GM19035 (cell line): ENCODE data around the gene ALKBH8.
"Not testable (repeated sequence)": the region's sequence is repeated elsewhere in the genome, so short reads cannot be mapped to it uniquely, and the experiment has no call there.

Source experiments
- ATAC-seq: cut with Tn5 transposase; IDR thresholded peaks from one replicate; pipeline ENCODE4 v1.9.1; 2021; ENCODE audit not compliant: unreplicated experiment

Gene ALKBH8

DNA sequence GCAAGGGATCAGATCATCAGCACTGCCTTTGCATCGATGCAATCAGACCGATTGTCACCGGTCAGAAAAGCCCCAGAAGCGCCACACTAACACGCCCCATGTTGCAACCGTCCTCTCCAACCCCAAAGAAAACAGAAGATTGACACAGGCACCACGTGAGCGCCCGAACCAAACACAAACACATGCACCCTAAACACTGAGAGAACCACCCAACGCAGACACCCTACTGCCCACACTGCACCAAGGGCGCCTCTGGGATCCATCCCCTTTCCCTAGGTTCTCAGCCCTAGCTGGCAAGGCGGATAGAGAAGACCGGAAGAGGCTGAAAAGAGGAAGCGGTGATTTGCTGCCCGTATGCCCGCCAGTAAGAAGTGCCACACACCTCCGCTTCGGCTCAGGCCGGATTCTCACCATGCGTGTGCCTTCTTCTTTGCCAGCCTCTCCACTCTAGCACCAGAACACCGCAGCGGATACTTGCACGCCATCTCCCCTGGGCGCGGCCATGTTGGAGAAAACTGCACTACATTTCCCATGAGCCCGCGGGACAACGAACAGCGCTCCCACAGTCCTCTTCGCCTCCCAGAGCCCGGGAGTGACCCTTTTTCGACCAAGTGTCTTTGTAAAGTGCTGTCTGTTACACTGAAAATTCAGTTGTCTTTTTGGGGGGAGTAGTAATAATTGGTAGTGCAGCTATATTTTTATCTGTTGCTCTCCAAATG, at the start of gene ALKBH8:
Gene ALKBH8, minus strand, starts transcription at position 517 of the 719 bp plus-strand sequence. CDS start 4,842 bp downstream, outside the sequence.
- ATAC-seq: peak; percentile 79

DNA sequence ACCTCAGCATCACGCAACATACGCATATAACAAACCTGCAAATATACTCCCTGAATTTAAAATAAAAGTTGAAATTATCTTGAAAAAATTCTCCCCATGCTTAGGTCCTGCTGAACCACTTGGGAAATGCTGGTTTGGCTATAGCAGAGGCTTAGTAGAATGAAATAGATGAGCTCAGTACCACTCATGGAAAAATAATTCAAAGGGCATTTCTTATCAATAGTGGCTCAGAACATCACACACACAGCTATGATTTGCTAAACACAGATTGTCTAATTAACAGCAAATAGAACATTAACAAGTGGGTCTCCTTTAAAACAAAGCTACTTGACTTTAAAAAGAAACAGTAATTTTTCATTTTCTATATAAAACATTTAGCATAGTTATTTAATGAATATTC, 46.9 kb upstream of the ALKBH8 start:
- ATAC-seq: no peak

DNA sequence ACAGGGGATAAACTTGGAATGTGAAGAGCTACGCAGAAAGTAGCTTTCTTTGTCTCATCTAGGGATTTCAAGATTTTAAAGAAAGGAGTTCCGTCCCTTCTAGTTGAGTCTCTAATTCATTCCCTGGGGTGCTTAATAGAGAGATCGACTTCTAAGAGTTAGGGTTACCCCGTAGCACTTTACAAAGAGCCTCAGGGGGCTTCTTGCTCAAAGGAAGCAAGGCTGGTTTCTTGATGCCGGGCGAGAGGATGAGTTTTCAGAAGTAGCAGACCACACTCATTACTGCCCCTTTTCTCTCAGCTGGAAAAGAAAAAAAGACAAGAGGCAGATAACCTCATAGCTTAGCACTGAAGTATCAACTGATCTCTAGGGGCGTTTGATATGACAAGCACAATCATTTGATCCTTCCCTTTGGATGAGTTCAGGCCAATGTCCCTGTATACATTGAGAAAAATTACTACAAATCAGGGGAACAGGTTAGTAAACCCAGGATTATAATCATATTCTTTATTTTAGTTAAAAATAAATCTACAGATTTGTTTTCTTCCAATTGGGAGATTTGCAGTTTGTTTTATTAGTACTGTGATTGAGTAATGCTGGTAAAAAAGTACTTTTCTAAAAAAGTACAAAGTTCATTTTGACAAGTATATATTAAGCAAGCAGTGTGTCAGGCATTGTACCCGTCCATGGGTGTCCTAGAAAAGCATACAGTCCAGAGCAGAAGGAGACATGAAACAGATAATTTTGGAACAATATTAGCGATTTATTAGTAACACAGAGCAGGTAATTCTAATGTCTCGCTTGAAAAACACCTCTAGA, 44.1 kb upstream of the ALKBH8 start:
- ATAC-seq: no peak

DNA sequence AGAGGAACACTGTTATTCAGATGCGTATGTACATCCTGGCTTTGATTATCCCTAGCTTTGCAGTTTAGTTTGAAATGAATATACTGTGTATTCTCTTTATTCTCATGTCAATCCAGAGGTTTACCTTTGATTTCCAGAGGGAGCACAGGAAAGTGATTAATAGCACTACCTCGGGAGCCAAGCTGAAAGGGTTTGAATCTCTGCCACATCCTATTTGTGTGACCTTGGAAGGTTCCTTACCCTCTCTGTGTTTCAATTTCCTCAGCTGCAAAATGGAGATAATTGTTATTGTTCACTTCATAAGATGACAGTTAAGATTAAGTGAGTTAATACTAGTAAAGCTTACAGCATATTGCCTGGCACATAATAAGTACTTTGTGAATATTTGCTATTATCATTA, 43.3 kb upstream of the ALKBH8 start:
- no peak for ATAC-seq

GRCh38 chr11:107606141-107606540, 40.6 kb upstream of the ALKBH8 start:
- no peak for ATAC-seq

GRCh38 chr11:107605061-107606006, 39.8 kb upstream of the ALKBH8 start:
- no peak for ATAC-seq

DNA sequence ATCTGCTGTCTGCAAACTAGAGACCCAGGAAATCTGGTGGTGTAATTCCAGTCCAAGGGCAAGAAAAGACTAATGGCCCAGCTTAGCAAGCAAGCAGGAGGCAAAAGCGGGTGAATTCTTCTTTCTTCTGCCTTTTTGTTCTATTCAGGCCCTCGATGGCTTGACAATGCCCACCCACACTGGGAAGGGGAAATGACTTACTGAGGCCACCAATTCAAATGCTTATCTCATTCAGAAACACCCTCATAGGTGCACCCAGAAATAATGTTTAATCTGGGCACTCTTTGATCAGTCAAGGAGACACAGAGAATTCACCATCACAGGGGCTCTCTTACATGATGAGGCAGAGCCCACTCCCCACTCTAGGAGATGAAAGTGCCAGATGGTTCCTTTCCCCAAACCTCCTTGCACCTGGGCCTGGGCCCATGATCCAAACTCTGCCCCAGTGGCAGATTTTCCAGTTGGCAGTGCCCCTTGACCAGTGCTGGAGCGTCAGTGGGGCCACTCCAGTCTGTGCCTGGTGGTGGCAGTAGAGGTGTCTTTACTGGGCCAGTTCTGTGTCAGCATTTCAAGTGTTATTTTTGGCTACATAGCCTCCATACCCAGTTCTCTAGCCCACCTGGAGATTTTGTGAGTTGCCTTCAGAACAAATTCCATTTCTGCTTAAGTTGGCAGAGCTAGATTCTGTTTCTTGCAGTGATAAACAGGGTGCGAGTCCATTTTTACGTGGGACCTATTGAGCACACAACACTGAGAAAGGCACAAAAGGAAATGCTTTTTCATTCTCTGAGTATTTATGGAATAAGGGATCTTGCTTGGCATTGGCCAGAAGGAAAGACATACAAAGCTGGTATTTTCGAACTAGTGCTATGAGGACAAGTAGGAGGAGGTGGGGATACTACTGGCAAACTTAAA, 32.9 kb upstream of the ALKBH8 start:
- ATAC-seq: no peak

DNA sequence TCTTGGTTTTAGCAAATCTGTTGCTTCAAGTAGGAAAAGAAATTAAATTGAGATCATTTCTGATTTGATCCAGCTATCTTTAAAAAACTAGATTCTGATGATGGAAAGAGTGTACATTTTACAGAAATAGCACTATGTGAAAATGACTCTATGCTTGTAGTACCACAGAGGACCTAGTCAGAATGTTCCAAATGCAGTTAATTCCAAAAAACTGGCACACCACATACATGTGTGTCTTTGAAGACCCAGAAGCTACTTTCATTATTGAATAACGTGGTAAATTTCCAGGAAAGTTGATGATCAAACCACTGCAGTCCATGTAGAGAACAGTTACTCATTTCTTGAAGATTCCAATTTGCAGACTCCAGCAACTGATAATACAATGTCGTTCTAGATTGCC, 29.2 kb upstream of the ALKBH8 start:
- no peak for ATAC-seq

- ATAC-seq: no peak
Measured at GRCh38 chr11:107593951-107594350, 28.4 kb upstream of the ALKBH8 start.

DNA sequence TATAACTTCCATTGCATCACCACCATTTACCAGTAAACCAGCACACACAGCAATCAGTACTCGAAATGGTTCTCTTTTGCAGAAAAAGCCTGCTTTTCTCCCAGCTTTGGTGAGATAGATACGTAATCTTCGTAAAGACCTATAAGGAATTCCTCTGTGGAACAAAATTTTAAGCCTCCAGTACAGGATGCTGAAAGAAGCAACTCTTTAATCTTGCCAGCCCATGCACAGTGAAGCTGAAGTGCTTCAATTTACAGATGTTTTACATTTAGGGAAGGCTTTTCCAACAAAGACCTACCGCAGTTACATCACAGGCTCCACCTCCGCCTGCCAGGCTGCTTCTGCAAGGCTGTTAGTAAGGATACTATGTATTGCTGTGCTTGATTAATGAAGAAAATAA, 27.3 kb upstream of the ALKBH8 start:
- ATAC-seq: no peak

GRCh38 chr11:107592231-107592590, 26.7 kb upstream of the ALKBH8 start:
- no peak for ATAC-seq

DNA sequence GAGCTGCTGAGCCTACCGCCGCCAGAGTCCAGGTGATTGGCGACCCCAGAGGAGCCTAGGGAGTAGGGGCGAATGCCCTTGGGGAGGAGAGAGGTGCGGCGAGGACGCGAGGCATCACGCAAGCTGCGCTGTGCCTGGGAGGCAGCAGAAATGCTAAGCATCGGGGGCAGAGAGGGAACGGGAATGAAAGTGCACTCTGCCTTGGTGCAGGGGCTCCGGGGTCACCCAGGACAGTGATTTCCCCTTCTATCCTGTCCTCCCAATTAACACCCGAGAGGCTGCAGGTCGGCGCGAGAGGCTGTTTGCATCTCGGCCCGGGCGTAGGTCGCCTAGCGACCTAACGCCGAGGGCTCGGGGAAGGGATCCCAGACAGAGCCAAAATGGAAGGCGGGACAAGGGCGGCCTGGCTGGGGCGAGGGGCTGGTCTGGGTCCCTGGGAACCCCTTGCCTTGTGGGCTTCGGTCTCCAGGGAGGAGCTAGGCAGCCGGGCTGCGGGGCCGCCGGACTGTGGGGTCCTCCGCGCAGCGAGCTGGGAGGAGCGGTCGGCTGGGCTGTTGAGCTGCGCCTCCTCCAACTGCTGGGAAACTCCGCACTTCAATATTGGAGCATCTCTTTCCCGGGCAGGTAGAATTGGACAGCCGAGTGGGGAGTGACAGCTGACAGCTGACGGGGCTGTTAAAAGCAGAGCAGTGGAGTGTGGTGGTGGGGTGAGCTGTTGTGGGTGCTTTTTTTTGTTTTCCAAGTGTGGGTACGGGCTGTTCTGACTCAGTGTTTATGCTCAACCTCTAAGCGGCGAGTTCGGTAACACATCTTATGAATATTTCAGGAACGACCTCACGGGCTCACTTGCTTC, 26.1 kb upstream of the ALKBH8 start:
- ATAC-seq: peak; percentile 34

- ATAC-seq: peak; percentile 61
Measured at GRCh38 chr11:107590460-107591377, 25.2 kb upstream of the ALKBH8 start, which contains the start of gene ELMOD1. TSS of gene ELMOD1 (plus strand) at chr11:107591147. CDS start at chr11:107618190, 27,043 bp downstream.

DNA sequence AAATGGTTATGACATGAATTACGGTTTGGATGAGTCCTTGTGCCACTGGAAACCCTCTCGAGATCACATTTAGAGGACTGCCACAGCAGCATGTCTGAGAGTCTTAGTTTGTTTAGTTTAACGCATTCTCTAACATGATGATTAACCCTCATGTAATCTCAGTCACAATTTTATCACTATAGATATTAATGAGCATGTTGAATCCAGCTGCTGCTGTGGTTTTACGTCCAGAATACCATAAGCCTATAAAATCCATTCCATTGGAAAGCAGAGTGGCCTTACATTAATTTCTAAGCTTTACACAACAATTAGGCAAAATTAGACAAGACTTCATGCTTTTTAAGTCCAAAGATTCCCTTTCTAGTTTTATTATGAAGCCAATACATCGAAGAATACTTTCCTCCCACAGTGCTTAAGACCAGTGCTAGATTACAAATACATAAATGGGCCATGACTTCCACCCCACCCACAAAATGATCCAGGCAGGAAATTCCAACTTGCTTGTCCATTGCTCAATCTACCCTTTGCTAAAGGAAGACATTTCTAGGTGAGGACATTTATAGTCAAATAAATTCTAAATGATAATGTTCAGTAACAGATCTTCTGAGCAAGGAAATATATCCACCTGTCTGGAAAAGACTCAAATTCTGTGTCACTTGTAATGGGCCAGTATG, 21.9 kb upstream of the ALKBH8 start:
- ATAC-seq: no peak

GRCh38 chr11:107583629-107584195, 18.2 kb upstream of the ALKBH8 start:
- no peak for ATAC-seq

DNA sequence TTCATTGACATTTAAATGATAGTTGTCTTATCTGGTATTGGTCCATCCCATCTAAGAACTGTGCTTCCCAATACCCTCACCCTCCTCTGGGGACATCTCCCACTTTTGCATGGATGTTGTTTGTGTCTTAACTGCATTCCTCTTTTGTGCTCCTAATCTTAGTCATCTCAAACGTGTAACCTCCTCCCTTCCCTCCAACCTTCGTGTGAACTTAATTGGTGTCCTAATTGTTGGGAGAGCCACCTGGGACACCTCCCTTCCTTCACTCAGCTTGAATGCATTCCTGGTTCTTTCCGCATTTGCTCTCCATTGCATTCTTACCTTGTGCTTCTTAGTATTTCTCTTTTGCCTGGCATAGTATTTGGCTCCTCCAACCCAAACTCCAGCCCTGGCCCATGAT, 15.6 kb upstream of the ALKBH8 start:
- no peak for ATAC-seq

DNA sequence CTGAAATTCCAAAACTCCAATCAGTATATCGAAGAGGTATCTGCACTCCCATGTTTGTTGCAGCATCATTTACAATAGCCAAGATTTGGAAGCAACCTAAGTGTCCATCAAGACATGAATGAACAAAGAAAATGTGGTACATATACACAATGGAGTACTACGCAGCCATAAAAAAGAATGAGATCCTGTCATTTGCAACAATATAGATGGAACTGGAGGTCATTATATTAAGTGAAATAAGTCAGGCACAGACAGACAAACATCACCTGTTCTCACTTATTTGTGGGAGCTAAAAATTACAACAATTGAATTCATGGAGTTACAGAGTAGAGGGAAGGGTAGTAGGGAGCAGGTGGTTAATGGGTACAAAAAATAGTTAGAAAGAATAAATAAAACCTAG, 13.6 kb upstream of the ALKBH8 start:
- not testable (repeated sequence) for ATAC-seq
